ENCODE data around the gene ZNF621.
"Not testable (repeated sequence)": the region's sequence is repeated elsewhere in the genome, so short reads cannot be mapped to it uniquely, and the experiment has no call there.

GRCh38 chr3:40562482-40562881 is 37.7 kb downstream of the ZNF621 start:
- not testable (repeated sequence) for TF ChIP-seq CTCF (conservative IDR thresholded peaks at IDR 0.05; ENCODE audit: low read length); EZH2phosphoT487 (IDR thresholded peaks at IDR 0.05; ENCODE audit: borderline replicate concordance)
